GM08714 (cell line): ENCODE data around the gene GSN.
A peak's percentile ranks its signal among the peaks of the same experiment; 100 is the strongest.

Experiments used
- H3K4me3 ChIP-seq: fragments of 200-500 bp; sonication (Bioruptor generic); 2 replicates; pipeline ENCODE4 v1.5.1; 2014; ENCODE audit warnings: mild to moderate bottlenecking, low read length, inconsistent platforms
- ZNF274 ChIP-seq: IDR thresholded peaks from 2 replicates; pipeline ENCODE4 v1.6.1; 2012; ENCODE audit warnings: mild to moderate bottlenecking, low read depth, low read length

The GSN gene

GRCh38 chr9:121333950-121334773 lies 66.2 kb downstream of the GSN start:
- TF ChIP-seq ZNF274: no peak
- no peak overlapping the region for H3K4me3 ChIP-seq

- H3K4me3 ChIP-seq: no peak overlapping the region
- no peak for TF ChIP-seq ZNF274
Measured at GRCh38 chr9:121336665-121337064, 68.7 kb downstream of the GSN start.

GRCh38 chr9:121339437-121339836 lies 71.5 kb downstream of the GSN start:
- H3K4me3 ChIP-seq: no peak overlapping the region
- TF ChIP-seq ZNF274: no peak

- no peak for TF ChIP-seq ZNF274
- H3K4me3 ChIP-seq: no peak overlapping the region
Measured at GRCh38 chr9:121340676-121341392, 72.9 kb downstream of the GSN start.

DNA sequence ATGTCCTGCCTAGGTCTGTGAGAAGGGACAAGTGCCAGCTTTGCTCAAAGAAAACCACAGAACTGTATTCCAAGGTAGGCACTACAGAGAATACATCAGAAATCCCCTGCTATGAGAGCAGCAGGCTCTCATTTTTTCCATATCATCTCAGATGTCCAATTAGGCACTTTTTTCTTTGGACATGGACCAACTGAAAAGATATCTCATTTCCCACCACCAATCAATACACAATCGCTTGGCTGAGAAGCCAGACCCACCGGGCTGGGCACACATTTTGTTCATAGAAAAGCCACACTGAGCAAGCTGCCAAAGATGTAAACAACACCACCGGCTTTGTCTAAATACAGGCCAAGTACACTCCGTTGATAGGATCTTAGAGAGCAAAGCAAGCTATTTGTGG lies 76.2 kb downstream of the GSN start:
- no peak overlapping the region for H3K4me3 ChIP-seq
- TF ChIP-seq ZNF274: no peak

DNA sequence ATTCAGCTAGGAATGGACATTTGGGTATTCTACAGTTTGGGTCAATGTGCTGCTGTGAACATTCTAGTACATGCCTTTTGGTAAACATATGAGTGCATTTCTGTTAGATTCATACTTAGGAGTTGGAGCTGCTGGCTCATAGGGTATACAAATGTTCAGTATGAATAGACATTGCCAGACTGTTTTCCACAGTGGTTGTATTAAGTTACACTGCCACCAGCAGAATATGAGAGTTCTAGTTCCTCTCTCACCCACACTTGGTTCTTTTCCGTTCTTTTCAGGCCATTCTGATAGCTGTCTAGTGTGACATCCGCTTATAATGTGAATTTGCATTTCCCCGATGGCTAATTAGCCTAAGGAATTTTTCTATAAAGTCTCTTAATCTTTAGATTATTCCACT lies 77.1 kb downstream of the GSN start:
- TF ChIP-seq ZNF274: no peak
- H3K4me3 ChIP-seq: no peak overlapping the region

- no peak for TF ChIP-seq ZNF274
- H3K4me3 ChIP-seq: no peak overlapping the region
Measured at GRCh38 chr9:121348221-121348620, 80.3 kb downstream of the GSN start.

- TF ChIP-seq ZNF274: no peak
- H3K4me3 ChIP-seq: no peak overlapping the region
Measured at GRCh38 chr9:121349009-121349408, 81.0 kb downstream of the GSN start.

GRCh38 chr9:121350036-121350435 lies 82.1 kb downstream of the GSN start:
- H3K4me3 ChIP-seq: no peak overlapping the region
- no peak for TF ChIP-seq ZNF274

GRCh38 chr9:121350993-121351561 lies 83.1 kb downstream of the GSN start:
- no peak for TF ChIP-seq ZNF274
- H3K4me3 ChIP-seq: no peak overlapping the region

DNA sequence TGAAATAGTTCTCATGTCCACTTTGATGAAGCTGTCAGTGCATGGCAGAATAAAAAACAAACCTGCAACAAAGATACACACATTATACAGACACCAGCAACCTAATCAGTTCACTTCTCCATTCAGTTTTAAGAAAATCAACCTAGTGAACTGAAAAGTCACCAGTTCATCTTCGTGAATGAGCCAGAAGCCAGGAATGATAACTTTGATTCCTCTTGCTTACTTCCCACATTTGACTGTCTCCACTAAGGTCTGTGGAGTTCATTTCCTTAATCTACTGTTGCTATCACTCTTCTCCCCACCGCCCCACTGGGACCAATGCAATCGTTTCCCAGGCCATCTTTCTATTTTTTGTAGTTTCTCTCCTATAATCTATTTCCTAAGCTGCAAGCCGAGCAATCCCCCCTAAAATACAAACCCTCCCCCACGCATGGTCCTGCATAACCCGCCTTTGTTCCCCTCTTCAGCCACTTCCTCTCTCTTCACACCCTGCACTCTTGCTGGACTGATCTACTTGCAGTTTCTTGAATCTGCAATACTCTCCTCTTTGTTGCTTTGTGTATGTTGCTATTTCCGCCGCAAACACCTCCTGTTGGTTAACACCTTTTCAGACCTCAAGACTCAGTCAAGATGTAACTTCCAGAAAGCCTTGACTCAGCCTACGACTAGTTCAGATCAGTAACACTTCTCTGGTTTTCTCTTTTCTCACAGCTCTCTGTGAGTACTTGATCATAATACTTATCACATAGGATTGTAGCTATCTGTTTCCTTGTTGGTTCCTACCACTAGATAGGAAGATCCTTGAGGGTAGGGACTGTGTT lies 85.5 kb downstream of the GSN start:
- H3K4me3 ChIP-seq: peak overlapping the region; percentile 27; the same call in 1 of the 2 replicates
- TF ChIP-seq ZNF274: no peak

- no peak for TF ChIP-seq ZNF274
- no peak overlapping the region for H3K4me3 ChIP-seq
Measured at GRCh38 chr9:121354141-121354540, 86.2 kb downstream of the GSN start.

GRCh38 chr9:121354762-121355161 lies 86.8 kb downstream of the GSN start:
- no peak for TF ChIP-seq ZNF274
- no peak overlapping the region for H3K4me3 ChIP-seq

DNA sequence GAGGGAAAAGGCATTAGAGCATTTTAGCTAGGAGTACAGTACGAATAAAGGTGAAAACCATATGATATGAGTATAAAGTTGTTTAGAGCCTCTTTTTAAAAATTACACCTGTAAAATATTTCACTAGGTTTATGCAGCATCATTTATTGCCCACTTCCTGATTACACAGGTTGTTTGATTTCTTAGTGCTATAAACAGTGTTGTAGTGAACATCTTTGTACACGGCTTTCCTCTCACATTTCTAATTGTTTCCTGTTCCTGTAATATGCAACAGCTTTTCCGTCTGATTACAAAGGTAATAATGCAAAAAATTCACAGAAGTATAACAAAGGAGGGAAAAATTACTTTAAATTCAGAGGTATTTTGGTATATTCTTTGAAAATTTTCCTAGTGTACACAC lies 89.0 kb downstream of the GSN start:
- H3K4me3 ChIP-seq: no peak overlapping the region
- TF ChIP-seq ZNF274: no peak
